Measurements from ENCODE around the gene DNASE1L2.

DNASE1L2 gene

GRCh38 chr16:2267913-2268666 is 31.8 kb downstream of the DNASE1L2 start, which contains the start of gene RNPS1:
Gene RNPS1, minus strand, starts transcription at chr16:2268126. Its CDS starts 3,483 bp downstream, at chr16:2264643.
- DNase-seq (ENCODE audit: low read depth, low spot score): peak; percentile 92

GRCh38 chr16:2270070-2270462 is 33.8 kb downstream of the DNASE1L2 start:
- DNase-seq (ENCODE audit: low read depth, low spot score): no peak

- no peak for DNase-seq (ENCODE audit: low read depth, low spot score)
These were observed 34.6 kb downstream of the DNASE1L2 start for GRCh38 chr16:2270588-2271470.

- no peak for DNase-seq (ENCODE audit: low read depth, low spot score)
These were observed 35.7 kb downstream of the DNASE1L2 start for GRCh38 chr16:2271848-2272461.

GRCh38 chr16:2273484-2273883 is 37.2 kb downstream of the DNASE1L2 start:
- no peak for DNase-seq (ENCODE audit: low read depth, low spot score)

GRCh38 chr16:2273931-2274330 is 37.7 kb downstream of the DNASE1L2 start:
- DNase-seq (ENCODE audit: low read depth, low spot score): no peak

- DNase-seq (ENCODE audit: low read depth, low spot score): no peak
These were observed 39.5 kb downstream of the DNASE1L2 start for GRCh38 chr16:2275476-2276367.

- no peak for DNase-seq (ENCODE audit: low read depth, low spot score)
These were observed 40.3 kb downstream of the DNASE1L2 start for GRCh38 chr16:2276368-2277195.

GRCh38 chr16:2277466-2278271 is 41.4 kb downstream of the DNASE1L2 start:
- DNase-seq (ENCODE audit: low read depth, low spot score): no peak

- DNase-seq (ENCODE audit: low read depth, low spot score): no peak
These were observed 42.0 kb downstream of the DNASE1L2 start for GRCh38 chr16:2278272-2278608.

- no peak for DNase-seq (ENCODE audit: low read depth, low spot score)
These were observed 42.9 kb downstream of the DNASE1L2 start for GRCh38 chr16:2278956-2279800.

- no peak for DNase-seq (ENCODE audit: low read depth, low spot score)
These were observed 44.2 kb downstream of the DNASE1L2 start for GRCh38 chr16:2280461-2280860.

- no peak for DNase-seq (ENCODE audit: low read depth, low spot score)
These were observed 44.8 kb downstream of the DNASE1L2 start for GRCh38 chr16:2280981-2281542.

- DNase-seq (ENCODE audit: low read depth, low spot score): no peak
These were observed 46.0 kb downstream of the DNASE1L2 start for GRCh38 chr16:2282262-2282661.

- DNase-seq (ENCODE audit: low read depth, low spot score): no peak
These were observed 46.8 kb downstream of the DNASE1L2 start for GRCh38 chr16:2282866-2283555.

GRCh38 chr16:2284001-2284770 is 47.9 kb downstream of the DNASE1L2 start:
- DNase-seq (ENCODE audit: low read depth, low spot score): no peak
